ENCODE results near the gene OR2T35. TPM values are rescaled to one million over a fixed set of nuclear protein-coding genes. Genes with fewer than 3 reads are reported as not detected.

OR2T35 gene
- total RNA-seq, 1 donor from 2014 or later: not detected

DNA sequence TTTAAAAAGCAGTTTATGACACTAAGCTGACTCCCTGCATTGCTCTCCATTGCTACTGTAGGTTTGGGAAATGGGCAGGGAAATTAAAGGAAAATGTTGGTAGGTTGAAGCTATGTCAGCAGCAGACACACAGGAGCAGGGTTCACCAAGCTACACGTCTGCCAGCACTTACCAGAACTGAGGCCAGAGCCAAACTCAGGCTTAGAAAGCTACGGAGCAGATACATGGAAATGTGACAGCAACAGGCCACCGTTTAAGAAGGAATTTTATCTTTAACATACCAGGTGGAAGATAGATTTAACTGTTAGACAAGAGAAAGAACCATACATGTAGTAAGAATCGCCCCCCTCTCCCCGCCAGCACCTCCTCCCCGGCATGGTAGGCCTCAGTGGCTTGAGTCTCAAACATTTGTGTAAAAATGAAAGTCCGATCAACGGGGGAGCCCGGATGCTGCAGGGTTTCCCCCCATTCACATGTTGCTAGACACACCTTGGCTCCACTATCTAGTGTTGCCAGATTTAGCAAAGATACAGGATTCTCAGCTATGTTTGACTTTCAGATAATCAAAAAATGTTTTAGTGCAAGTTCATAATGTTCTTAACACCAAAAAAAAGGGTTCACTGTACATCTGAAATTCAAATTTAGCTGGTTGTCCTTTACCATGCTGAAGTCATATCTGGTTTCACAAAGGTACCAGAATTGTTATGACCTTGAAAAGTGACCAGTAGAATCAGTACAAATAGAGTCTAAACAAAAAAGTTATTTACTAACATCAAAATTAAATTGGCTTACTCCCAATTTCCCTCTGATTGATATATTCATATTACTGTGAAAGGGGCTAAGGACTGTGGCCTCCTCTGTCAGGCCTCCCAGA, 16.9 kb downstream of the OR2T35 start:
- intact Hi-C loops (cut with DNase I): no loop called here
- DNase-seq (ENCODE audit: low spot score): no peak

- intact Hi-C loops (cut with DNase I): no loop called here
- DNase-seq (ENCODE audit: low spot score): no peak
Observed at GRCh38 chr1:248625971-248626370, 19.1 kb downstream of the OR2T35 start.

DNA sequence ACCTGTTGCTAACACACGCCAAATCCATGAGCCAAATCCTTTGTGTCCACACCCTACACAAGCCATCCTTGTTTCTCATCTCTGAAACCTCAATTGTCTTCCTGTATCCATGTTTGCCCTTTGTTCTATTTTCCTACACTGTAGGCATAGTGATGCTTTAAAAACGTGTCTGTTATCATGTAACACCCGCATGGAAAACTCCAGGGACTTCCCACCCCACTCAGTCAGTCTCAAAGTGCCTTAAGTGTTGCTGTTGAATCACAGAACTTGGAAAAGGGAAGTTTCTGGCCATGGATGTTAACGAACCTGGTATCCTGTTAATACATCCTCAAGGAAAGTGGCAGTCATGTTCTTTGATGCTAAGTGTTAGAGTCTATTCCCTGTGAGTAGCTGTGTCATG, 19.9 kb downstream of the OR2T35 start:
- no peak for DNase-seq (ENCODE audit: low spot score)
- intact Hi-C loops (cut with DNase I): no loop called here

DNA sequence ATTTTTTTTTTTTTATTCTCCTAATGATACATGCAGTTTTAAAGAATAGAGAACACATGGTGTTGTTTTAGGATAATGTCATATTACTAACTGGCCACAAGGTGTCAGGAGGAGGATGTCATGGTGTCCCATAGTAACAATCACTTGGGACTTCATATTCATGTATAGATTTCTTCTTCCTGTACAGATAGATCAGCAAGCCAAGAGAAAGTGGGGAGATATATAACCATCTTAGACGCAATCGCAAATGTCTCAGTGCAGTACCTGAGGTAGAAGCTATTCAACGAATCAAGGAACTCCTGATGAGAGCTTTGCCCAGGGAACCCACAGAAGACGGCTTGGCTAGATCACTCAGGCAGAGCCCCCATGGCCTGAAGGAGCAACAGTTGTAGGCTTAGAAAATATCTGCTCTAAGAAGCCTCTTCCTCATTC, 22.5 kb downstream of the OR2T35 start:
- intact Hi-C loops (cut with DNase I): no loop called here
- no peak for DNase-seq (ENCODE audit: low spot score)

GRCh38 chr1:248621770-248622169, 23.3 kb downstream of the OR2T35 start:
- DNase-seq (ENCODE audit: low spot score): no peak
- intact Hi-C loops (cut with DNase I): loop anchor here (1.0 kb wide), 1 partner anchor 186 kb away; no protein-coding TSS in a partner anchor

GRCh38 chr1:248618878-248619277, 26.2 kb downstream of the OR2T35 start:
- DNase-seq (ENCODE audit: low spot score): no peak

GRCh38 chr1:248618119-248618518, 27.0 kb downstream of the OR2T35 start:
- DNase-seq (ENCODE audit: low spot score): no peak
- intact Hi-C loops (cut with DNase I): no loop called here

More at GRCh38 chr1:248618878-248619277, 26.2 kb downstream of the OR2T35 start:
- intact Hi-C loops (cut with DNase I): no loop called here

DNA sequence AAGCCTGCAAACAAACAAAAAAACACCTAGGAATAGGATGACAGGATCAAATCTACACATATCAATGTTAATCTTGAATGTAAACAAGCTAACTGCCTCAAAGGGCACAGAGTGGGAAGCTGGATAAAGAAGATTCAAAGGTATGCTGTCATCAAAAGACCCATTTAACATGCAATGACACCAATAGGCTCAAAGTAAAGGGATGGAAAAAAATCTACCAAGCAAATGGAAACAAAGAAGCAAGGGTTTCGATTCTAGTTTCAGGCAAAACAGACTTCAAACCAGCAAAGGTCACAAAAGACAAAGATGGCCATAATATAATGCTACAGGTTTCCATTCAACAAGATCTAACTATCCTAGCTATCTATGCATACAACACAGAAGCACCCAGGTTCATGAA, 31.3 kb downstream of the OR2T35 start:
- intact Hi-C loops (cut with DNase I): no loop called here

DNA sequence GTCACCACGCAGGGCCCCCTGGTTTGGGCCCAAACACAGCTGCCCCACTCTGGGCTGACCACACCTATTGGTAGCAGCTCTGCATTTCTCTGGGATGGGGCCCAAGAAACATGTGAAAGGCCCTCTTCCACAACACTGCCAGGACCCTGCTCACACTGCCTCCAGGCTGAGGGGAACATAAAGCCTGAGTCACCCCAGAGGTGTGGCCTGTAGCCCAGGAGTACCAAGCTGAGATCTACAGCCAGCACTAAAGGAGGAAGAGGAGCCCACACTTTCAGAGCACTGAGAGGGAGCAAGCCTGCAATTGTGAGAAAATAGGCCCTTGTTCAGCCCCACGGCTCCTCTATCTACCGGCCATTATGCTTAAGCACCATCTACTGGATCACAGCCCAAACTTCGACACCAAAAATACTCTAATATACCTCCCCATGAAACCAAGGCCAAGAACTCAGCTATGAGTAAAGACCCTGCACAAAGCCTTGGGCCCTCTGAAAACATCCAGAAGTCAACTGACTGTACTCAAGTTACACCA, 33.1 kb downstream of the OR2T35 start:
- DNase-seq (ENCODE audit: low spot score): no peak
- intact Hi-C loops (cut with DNase I): no loop called here

More for the DNA sequence above, 31.3 kb downstream of the OR2T35 start:
- DNase-seq (ENCODE audit: low spot score): no peak

DNA sequence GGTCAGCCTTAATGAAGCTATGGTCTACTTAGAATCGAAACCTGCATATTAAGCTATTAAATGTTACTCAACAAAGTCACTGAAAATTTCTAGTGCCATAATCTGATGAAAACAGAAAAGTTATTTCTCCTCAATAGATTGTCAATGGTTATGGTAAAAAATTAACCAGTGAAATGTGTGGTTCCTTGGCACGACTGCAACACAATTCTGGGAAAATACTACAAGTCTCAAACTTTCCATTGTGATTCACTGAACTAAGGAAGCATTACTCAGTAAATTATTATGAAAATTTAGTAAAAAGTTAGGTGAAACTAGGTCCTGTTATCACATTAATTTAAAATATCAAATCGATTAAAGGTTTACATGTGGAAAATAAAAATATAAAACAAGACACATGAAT, 34.8 kb downstream of the OR2T35 start:
- no peak for DNase-seq (ENCODE audit: low spot score)
- intact Hi-C loops (cut with DNase I): no loop called here

DNA sequence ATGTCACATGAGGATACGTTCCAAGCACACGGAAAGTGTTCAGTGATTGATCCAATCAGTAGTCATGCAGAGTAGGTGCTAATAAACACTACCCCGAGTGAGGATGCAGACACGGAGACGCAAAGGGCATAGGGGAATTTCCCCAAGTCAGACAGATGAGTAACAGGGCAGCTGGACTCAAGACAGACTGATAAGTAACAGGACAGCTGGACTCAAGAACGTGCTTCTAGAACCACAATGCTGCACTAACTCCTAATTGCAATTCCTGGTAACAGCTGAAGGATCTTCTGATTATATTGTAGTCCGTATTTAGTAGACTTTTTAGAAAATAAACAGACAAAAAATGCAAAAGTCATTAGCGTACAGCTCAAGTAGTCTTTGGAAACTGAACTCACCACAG, 45.7 kb downstream of the OR2T35 start:
- intact Hi-C loops (cut with DNase I): no loop called here
- DNase-seq (ENCODE audit: low spot score): no peak

GRCh38 chr1:248597589-248597988, 47.5 kb downstream of the OR2T35 start, which contains the start of gene OR2T10:
TSS of gene OR2T10 (minus strand) at chr1:248597700. CDS start at chr1:248593768, 3,932 bp downstream.
- intact Hi-C loops (cut with DNase I): no loop called here

DNA sequence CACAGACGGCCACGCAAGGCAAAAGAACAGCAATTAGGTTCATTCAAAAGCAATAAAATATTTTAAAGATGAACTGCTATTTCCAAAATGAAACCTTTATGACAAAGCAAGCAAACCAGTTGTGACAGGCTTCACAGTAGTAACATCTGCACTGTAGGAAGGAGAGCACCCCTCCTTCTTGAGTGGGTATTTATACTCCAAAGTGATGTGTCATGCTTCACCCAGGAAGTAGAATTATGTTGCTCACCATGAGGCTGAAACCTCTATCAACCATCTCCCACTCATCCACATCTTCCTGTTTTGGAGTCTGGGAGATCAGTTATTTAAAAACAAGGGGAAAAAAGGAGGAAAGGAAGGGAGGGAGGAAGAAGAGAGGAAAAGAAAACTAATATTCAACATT, 48.5 kb downstream of the OR2T35 start:
- intact Hi-C loops (cut with DNase I): no loop called here
- no peak for DNase-seq (ENCODE audit: low spot score)

More at GRCh38 chr1:248597589-248597988, 47.5 kb downstream of the OR2T35 start, which contains the start of gene OR2T10:
- DNase-seq (ENCODE audit: low spot score): no peak

GRCh38 chr1:248593226-248593625, 51.9 kb downstream of the OR2T35 start:
- intact Hi-C loops (cut with DNase I): no loop called here
- DNase-seq (ENCODE audit: low spot score): no peak

DNA sequence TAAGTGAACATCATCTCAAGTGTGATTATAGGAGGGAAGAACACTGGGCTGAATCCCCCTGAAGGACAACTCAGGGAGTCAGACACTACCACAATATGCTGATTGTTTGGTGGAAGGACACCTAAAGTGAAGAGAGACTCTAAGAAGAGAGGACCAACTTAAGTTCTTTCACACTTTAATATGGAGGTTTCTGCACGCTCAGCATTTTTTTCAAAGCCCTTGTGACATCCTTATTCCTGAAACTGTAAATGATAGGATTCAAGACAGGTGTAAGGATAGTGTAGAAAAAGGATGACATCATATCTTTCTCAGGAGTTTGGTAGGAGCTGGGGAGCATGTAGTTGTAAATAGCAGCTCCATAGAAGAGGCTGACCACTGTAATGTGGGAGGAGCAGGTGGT, 52.4 kb downstream of the OR2T35 start:
- intact Hi-C loops (cut with DNase I): no loop called here
- no peak for DNase-seq (ENCODE audit: low spot score)

DNA sequence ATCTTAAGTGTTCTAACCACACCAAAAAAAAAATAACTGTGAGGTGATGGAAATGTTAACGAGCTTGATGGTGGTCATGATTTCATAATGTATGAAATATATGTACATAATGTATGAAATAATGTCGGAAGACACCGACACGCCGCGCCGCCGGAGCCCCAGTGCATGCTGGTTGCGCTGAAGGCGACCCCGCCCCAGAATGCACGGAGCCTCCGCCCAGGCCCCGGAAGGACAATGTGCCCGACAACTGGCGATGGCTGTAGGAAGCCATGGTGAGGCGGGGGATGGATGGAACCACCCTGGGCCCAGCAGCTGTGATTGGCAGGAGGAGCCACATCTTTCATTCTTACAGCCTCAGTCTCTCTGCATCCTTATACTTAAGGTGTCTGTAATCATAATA, 55.0 kb downstream of the OR2T35 start:
- DNase-seq (ENCODE audit: low spot score): no peak
- intact Hi-C loops (cut with DNase I): no loop called here

DNA sequence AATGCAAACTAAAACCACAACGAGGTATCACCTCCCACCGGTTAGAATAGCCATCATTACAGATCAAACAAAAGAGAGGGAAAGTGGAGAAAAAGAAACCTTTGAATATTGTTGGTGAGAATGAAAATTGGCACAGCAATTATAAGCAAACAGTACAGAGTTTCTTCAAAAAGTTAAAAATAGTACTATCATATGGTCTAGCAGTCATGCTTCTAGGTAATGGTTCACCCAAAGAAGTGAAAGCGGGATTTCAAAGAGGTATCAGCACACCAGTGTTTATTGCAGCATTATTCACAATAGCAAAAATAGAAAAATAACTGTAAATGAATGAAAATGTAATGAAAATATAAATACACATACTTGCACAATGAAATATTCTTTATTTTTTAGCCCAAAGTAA, 55.7 kb downstream of the OR2T35 start:
- no peak for DNase-seq (ENCODE audit: low spot score)
- intact Hi-C loops (cut with DNase I): no loop called here
